ENCODE measurements around the gene NPBWR2.
"Not testable (repeated sequence)": the region's sequence is repeated elsewhere in the genome, so short reads cannot be mapped to it uniquely, and the experiment has no call there.

The NPBWR2 gene

DNA sequence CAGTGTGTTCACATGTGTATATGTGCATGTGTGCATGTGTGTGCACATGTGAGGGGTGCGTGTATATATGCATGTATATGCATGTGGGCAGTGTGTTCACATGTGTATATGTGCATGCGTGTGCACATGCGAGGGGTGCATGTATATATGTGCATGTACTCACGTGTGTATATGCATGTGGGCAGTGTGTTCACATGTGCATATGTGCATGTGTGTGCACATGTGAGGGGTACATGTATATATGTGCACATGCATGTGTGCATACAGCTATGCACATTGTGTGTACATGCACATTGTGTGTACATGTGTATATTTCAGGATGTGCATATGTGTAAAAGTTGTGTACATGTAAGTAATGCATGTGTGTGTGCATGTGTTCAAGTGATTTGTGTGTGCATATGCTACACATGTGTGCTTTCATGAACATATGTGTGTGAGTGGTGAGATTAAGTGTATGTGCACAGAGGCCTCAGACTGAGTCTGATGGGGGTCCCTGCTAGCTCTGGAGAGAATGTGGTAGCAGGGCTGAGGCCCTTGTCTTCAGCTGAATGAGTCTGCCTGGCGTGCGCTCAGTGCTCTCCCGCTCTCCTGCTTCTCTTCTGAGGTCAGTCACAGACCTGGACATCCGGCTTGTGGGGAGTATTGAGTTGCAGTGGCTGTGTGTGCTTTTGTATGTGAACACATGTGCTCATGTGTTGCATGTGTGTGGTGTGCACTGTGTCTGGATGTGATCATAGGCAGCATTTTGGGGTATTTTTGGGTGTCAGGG is 37.0 kb upstream of the NPBWR2 start:
- DNase-seq (ENCODE audit: low spot score): no peak

DNA sequence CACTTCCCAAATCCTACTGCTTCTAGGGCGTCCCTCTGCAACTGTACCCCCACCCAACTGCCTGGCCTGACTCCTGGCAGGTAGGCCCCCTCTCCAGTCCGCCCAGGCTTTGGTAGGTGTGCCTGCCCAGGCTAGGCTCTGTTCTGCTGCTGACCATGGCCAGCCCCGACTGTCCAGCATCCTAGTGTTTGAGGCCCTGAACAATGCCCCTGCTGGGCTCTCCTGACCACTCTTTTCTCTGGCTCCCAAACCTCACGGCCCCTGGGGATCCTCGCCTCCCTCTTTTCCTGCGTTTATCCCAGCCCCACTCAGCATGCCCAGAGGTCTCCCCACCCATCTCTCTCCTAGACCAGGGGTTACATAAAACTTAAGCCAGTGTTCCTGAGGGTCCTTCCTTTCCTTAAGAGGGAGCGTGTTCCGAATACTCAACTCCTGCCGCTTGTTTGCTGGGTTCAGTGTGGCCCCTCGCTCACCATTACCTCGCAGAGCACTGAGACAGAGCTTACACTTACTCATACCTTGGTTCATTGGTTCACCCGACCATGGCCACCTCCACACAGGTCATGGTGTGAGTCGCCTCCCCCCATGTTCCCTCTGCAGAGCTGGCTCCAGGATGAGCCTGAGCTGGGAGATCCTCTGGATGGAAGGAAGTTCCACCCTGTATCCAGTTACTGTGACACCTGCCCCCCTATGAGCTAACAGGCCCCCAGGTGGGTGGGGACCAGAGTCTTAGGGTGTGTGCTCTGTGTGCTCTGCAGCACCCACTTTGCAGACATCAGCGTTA is 35.8 kb upstream of the NPBWR2 start:
- no peak for DNase-seq (ENCODE audit: low spot score)

DNA sequence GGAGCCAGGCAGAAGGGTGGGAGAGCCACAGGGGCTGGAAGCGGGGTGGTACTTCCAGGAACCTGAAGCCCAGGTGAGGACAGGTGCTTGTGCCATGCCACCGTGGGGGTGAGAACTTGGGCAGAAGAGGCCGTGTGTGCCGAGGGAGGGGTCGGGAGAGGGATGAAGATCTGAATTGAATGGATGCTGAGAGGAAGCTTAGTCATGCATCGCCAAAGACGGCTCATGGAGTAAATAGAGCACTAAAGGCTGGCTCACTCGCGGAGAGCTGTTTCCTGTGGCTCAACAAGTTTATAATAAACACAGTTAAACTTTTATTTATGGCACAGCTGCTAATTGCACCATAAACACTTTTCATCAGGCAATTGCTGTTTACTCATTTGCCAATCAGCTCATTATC is 35.2 kb upstream of the NPBWR2 start:
- no peak for DNase-seq (ENCODE audit: low spot score)

DNA sequence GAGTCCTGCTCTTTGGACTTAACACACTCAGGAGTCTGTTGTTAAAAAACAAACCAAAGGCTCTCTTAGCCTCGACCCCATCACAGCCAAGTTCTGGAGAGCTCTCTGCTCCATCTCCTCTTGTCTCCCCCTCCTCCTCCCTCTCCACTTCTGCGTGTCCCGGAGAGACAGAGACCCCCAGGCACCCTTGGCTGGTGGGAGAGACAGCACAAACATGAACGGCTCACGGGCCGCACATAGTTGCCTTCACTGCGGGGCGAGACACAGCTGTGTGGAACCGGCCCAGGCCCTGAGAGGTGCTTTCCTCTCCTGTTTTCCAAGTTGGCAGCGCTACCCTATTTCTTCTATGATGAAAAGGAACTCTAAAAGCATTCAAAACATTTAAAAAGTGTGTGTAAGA is 33.6 kb upstream of the NPBWR2 start:
- no peak for DNase-seq (ENCODE audit: low spot score)

DNA sequence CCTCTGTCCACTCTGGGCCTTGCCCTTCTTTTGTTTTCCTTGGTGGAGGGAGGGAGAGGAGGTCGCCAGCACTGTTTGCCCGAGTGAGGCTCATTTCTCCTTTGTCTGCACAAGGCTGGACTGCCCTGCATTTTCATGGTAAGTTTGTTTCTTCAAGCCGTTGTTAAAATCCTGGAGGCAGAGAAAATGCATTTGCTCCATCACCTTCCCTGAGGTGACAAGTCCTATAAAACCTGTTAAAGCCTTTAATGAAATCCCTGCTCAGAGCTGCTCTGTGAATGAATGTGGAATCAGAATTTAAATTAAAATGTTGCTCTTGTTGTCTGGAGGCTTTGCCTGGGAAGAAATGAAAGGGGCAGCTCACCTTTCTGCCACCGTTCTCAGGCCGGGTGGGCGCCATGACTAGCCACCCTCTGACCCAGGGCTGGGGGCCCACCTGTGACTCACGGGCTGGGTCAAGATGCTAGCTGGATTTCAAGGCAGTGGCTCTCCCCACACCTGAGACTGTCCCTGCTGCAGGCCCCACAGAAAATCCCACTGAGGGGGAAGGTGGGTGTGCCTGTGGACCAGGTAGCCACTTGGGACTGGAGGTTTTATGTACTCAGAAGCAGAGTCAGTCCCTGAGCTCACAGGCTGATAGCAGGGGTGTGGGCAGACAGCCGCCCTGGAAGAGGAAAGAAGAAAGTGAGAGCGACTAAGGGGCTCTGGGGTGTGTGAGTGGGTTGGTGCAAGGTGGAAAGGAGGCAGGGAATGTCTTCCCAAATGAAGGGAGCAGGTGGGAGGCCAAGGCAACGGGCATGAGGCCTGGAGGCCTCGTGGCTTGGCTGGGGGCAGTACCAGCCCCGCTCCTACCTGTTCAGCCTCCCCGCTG is 32.9 kb upstream of the NPBWR2 start:
- DNase-seq (ENCODE audit: low spot score): no peak

DNA sequence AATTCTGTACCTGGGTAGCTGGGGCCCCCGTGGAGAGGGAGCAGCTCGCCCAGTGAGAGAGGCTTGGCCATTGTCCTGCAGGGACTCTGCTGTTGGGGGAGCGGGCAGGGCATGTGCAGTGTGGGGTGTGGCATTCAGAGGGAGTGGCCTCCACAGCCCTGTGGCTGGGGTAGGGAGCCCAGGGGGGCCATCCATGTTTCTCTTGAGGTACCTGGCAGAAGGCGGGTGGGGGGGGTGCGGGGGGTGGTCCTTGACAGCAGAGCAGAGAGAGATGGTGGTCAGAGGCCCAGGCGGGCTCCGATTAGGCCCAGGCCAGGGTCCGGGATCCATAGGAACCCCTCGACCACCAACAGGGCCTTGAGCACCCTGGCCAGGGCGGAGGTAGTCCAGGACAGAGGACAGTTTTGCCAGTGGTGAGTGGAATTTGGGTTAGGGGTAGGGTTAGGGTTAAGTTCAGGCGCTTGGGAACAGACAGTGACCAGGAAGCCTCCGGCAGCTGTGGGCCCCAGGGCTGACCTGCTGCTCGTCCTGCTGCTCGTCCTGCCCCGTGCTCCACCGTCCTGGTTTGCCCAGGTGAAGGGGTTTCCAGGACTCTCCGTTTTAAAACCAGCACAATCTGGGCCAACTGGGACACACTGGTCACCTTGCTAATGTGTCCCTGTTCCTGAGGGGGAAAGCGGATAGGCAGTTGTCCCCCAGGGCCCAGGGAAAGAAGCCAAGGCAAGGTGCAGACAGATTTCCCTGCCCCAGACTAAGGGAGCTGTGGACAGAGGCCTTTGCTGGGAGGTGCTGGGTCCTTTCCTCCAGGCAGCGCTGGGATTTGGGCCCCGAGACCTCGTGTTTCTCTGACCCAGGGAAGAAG is 32.1 kb upstream of the NPBWR2 start:
- no peak for DNase-seq (ENCODE audit: low spot score)

DNA sequence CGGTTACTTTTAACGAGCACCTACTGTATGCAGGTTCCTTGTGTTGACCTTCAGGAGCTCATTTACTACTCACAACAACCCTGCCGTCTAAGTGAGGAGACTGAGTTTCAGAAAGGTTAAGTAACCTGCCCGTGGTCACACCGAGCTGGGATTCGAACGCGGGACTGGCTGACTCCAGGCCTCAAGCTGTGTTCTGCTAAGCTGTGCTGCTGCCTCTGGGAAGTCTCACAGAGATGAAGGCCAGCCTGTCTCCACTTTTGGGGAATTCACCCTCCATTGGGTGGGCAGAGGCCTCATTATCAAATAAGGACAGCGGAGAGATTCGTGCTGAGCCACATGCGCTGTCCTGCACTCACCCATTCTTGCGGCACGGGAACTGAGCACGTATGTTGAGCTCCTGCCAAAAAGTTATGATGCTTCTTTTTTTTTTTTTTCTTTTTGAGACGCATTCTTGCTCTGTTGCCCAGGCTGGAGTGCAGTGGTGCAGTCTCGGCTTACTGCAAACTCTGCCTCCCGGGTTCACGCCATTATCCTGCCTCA is 31.0 kb upstream of the NPBWR2 start:
- DNase-seq (ENCODE audit: low spot score): no peak

DNA sequence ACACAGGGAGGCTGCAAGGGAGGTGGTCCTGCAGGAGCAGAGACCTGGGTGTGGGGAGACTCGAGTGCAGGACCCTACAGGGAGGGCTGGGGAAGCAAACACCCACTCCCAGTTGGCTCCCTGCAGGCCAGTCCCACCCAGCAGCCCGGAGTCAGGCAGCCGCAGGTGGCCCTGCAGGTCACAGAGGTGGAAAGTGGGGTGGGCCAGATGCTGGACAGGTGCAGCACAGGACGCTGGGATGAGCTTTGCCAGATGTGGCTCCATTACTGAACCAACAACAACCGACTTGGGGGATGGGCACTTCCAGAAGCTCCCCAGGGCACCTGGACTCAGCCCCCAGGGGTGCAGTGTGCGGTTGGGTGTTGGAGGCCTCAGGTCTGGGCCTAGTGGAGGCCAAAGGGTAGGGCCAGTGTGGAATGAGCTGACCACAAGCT is 30.2 kb upstream of the NPBWR2 start:
- no peak for DNase-seq (ENCODE audit: low spot score)

DNA sequence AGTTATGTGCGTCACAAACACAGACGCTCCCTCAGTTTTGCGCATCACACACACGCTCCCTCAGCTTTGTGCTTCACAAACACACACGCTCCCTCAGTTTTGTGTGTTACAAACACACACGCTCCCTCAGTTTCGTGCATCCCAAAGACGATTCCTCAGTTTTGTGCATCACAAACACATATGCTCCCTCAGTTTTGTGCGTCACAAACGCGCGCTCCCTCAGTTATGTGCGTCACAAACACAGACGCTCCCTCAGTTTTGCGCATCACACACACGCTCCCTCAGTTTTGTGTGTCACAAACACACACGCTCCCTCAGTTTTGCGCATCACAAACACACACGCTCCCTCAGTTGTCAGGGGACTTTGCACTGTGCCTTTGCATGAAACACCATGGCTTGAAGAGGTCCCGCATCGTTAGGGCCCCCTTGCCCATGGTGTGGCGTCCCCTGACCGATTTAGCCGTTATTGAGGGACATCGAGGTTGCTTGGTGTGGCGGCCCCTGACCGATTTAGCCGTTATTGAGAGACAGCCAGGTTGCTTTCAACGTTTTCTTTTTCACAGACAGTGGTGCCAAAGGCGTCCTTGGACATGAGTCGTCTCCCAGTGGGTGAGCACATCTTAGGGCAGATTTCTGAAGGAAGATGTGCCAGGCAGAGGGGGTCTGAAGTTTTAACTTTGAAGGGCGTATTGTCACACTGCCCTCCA is 28.8 kb upstream of the NPBWR2 start:
- DNase-seq (ENCODE audit: low spot score): no peak

DNA sequence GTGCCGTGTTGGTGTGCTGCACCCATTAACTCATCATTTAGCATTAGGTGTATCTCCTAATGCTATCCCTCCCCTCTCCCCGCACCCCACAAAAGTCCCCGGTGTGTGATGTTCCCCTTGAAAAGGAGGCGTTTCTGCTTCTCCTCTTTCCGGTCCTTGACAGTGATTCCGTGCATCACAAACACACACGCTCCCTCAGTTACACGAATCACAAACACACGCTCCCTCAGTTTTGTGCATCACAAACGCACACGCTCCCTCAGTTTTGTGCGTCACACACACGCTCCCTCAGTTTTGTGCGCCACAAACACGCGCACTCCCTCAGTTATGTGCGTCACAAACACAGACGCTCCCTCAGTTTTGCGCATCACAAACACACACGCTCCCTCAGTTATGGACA is 27.4 kb upstream of the NPBWR2 start:
- DNase-seq (ENCODE audit: low spot score): not testable (repeated sequence)

DNA sequence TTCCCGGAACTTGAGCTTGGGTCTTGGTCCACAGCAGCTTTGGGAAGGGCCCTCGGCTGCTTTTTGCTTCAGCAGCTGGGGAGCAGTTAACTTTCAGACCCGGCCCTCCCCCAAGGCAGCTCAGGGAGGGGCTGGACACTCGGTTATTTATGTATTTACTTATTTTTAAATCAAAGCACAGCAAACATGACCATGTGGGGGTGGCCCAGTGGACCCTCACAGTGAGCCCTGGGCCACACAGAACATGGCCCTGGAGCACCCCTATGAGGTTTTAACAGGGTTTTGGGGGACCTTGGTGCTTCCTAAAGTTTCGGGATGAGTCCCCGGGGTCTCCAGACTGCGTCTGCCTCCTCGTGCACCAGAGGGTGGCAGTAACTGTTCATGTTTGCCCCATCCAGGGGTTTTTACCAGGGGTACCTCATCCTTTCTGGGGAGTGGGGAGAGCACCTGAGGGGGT is 26.6 kb upstream of the NPBWR2 start:
- DNase-seq (ENCODE audit: low spot score): no peak

DNA sequence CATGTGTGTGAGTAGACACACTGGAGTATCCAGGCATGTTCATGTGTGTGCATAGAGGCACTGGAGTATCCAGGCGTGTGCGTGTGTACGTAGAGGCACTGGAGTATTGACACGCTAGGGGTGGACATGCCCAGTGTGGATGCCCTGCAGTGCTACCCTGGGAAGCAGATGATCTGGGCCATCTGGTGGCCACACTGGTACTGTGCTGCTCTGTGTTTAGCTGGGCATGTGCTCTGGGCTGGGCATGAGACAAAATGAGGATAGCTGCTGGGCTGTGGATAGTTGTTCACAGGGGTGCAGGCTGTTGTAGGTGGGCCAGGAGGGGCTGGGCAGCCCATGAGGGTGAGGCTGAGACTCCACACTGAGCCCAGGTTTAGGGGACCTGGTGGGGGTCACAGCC is 24.0 kb upstream of the NPBWR2 start:
- DNase-seq (ENCODE audit: low spot score): no peak

DNA sequence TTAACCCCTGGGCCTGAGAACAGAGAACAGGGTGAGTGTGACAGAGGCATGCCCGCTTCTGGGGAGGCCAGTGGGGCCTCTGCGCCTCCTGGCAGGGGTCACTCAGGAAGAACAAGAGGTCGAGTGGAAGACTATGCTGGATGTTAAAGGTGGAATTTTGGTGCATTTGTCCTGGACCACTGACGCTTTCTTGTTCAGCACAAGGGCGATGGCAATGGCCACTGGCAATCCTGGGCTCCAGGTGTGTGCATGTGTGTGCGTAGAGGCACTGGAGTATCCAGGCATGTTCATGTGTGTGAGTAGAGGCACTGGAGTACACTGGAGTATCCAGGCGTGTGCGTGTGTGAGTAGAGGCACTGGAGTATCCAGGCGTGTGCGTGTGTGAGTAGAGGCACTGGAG is 23.5 kb upstream of the NPBWR2 start:
- DNase-seq (ENCODE audit: low spot score): no peak

DNA sequence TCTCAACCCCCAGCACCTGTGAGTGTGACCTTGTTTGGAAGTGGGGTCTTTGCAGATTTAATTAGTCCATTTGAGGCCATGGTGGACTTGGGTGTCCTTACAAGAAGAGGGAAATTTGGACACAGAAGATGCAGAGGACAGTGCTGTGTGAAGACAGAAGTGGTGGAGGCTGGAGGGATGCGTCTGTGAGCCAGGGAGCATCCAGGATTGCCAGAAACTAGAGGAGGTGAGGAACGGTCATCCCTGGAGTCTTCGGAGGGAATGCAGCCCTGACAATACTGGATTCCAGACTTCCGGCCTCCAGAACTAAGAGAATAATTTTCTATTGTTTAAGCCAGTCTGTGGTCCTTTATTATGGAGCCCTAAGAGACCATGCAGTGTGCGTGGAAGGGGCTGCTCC is 22.9 kb upstream of the NPBWR2 start:
- DNase-seq (ENCODE audit: low spot score): no peak

DNA sequence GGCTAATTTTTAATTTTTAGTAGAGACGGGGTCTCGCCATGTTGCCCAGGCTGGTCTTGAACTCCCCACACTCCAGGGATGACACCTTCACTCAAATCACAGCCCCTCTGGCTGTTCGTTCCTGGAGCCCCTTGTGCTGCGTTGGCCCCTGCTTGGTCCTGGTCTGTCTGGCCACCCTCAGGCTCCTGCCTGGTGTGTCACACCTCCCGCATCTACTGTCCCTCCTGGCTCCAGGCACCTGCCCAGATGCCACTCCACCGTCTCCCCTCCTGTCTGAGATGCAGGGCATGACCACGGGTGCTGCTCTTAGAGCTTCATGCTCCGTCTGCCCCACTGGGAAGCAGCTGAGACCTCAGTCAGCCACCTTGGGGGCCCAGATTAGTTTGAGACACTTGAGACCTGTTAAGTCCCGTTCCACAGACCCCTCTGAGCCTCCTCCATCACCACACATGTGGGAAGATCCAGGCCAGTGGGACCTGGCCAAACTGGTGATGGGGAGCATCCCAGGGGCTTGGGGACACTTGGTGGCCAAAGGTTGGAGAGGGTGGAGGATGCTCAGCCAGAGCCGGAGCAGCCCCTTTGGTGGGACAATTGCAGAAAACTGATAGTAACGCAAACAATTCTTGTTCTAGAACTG is 21.9 kb upstream of the NPBWR2 start:
- no peak for DNase-seq (ENCODE audit: low spot score)

DNA sequence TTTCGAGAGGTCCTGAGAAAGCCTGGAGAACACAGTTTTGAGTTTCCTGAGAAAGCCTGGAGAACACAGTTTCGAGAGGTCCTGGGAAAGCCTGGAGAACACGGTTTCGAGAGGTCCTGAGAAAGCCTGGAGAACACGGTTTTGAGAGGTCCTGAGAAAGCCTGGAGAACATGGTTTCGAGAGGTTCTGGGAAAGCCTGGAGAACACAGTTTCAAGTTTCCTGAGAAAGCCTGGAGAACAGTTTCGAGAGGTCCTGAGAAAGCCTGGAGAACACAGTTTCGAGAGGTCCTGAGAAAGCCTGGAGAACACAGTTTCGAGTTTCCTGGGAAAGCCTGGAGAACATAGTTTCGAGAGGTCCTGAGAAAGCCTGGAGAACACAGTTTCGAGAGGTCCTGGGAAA is 16.2 kb upstream of the NPBWR2 start:
- not testable (repeated sequence) for DNase-seq (ENCODE audit: low spot score)

DNA sequence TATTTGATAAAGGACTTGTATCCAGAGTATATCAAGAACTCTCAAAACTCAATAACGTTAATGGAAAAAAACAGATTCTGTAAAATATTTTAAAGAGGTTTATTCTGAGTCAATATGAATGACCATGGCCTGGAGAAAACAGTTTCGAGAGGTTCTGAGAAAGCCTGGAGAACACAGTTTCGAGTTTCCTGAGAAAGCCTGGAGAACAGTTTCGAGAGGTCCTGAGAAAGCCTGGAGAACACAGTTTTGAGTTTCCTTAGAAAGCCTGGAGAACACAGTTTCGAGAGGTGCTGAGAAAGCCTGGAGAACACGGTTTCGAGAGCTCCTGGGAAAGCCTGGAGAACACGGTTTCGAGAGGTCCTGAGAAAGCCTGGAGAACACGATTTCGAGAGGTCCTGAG is 15.6 kb upstream of the NPBWR2 start:
- not testable (repeated sequence) for DNase-seq (ENCODE audit: low spot score)

DNA sequence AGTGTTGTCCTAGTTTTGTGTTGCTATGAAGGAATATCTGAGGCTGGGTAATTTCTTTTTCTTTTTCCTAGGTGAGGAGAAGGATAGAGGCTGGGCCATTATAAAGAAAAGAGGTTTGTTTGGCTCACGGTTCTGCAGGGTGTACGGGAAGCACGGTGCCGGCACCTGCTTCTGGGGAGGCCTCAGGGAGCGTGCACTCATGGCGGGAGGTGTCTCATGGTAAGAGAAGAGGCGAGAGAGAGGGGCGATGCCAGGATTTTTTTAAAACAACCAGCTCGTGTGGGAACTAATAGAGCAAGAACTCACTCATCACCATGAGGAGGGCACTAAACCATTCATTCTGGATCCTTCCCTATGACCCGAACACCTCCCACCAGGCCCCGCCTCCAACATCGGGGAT is 14.2 kb upstream of the NPBWR2 start:
- DNase-seq (ENCODE audit: low spot score): no peak

DNA sequence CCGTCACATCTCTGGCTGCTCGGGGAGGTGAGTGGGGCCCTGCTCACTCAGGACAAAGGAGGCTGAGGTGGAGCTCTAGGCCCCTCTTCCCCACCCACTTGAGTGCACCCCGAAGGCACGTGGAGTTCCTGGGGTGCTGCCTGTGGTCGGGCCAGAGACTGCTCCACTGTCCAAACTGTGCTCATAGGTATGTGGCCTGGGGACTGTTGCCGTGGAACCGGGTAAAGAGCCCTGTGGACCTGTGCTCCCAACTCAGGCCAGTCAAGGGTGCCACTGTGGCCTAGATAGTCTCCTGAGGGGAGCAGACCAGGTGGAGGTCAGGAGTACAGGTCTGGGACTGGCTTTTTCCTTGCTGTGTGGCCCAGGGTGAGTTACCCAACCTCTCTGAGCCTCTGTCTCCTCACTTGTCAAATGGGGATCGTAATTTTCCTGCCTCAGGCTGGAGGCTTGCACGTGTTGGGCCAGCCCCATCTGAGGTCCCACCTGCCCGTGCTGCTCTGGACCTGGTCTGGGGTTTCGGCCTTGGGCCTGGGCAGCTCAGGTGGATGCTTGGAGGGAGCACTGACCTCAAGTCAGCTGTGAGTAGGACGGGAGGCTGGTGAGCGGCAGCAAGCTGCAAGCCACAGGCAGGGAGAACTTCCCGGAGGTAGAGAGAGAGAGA is 12.4 kb upstream of the NPBWR2 start:
- DNase-seq (ENCODE audit: low spot score): no peak

DNA sequence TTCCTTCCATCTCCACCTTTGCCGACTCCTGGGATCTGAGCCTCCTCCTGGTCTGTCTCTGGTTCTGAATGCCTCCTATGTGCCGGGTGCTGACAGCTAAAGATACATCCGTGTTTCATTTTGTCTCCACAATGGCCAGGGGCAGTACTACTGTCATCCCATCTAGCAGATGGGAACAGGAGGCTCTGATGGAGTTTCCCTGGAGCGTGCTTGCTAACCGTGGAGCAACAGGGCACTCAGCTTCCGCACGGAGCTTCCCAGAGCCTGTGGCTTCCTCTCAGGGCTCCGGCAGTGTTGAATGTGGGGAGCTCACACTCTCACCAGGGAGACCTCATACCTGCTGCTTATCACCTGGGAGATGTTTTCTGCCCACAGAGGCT is 11.9 kb upstream of the NPBWR2 start:
- DNase-seq (ENCODE audit: low spot score): no peak
